Glomerular visceral epithelial cell (primary cell): ENCODE data around the gene TMTC2.

ENCODE experiments used
- DNase-seq: peaks from one replicate; pipeline ENCODE4 v3.0.0-alpha.2; 2016; ENCODE audit errors: extremely low spot score

Gene TMTC2

GRCh38 chr12:82953397-82953796, 266.7 kb downstream of the TMTC2 start:
- DNase-seq: no peak

GRCh38 chr12:82954064-82954463, 267.4 kb downstream of the TMTC2 start:
- no peak for DNase-seq

GRCh38 chr12:82954572-82954971, 267.9 kb downstream of the TMTC2 start:
- DNase-seq: no peak

- DNase-seq: no peak
Measured at GRCh38 chr12:82955043-82955442, 268.3 kb downstream of the TMTC2 start.

- DNase-seq: no peak
Measured at GRCh38 chr12:82958966-82959365, 272.3 kb downstream of the TMTC2 start.

- no peak for DNase-seq
Measured at GRCh38 chr12:82959821-82960220, 273.1 kb downstream of the TMTC2 start.

GRCh38 chr12:82961835-82962234, 275.1 kb downstream of the TMTC2 start:
- DNase-seq: no peak

- DNase-seq: no peak
Measured at GRCh38 chr12:82963956-82964355, 277.2 kb downstream of the TMTC2 start.

- DNase-seq: no peak
Measured at GRCh38 chr12:82964446-82964845, 277.7 kb downstream of the TMTC2 start.

GRCh38 chr12:82966001-82966559, 279.4 kb downstream of the TMTC2 start:
- no peak for DNase-seq

GRCh38 chr12:82968631-82969367, 282.1 kb downstream of the TMTC2 start:
- DNase-seq: no peak

- DNase-seq: no peak
Measured at GRCh38 chr12:82970614-82971013, 283.9 kb downstream of the TMTC2 start.

GRCh38 chr12:82971584-82971983, 284.9 kb downstream of the TMTC2 start:
- DNase-seq: no peak

GRCh38 chr12:82972624-82973023, 285.9 kb downstream of the TMTC2 start:
- no peak for DNase-seq

- DNase-seq: no peak
Measured at GRCh38 chr12:82973592-82973991, 286.9 kb downstream of the TMTC2 start.

GRCh38 chr12:82981150-82981549, 294.4 kb downstream of the TMTC2 start:
- DNase-seq: no peak

- no peak for DNase-seq
Measured at GRCh38 chr12:82994117-82994516, 307.4 kb downstream of the TMTC2 start.

GRCh38 chr12:82996168-82996812, 309.6 kb downstream of the TMTC2 start:
- DNase-seq: no peak

- DNase-seq: no peak
Measured at GRCh38 chr12:82998509-82998908, 311.8 kb downstream of the TMTC2 start.

GRCh38 chr12:83003026-83003425, 316.3 kb downstream of the TMTC2 start:
- no peak for DNase-seq

GRCh38 chr12:83005534-83006197, 319.0 kb downstream of the TMTC2 start:
- DNase-seq: no peak

- no peak for DNase-seq
Measured at GRCh38 chr12:83008703-83009102, 322.0 kb downstream of the TMTC2 start.
